BE2C (cell line): ENCODE measurements around the gene CSAG3.
A peak's percentile ranks its signal among the peaks of the same experiment; 100 is the strongest.

Experiments used
- DNase-seq: peaks from one replicate; pipeline ENCODE4 v3.0.0-alpha.2; 2020
- H3K27me3 ChIP-seq: fragments of 250-450 bp; sonication (Bioruptor Pico); 2 replicates; pipeline ENCODE4 v1.5.1; 2020; ENCODE audit warnings: mild to moderate bottlenecking
- H3K36me3 ChIP-seq: fragments of 250-450 bp; sonication (Bioruptor Pico); 2 replicates; pipeline ENCODE4 v1.5.1; 2020; ENCODE audit warnings: mild to moderate bottlenecking
- H3K4me1 ChIP-seq: fragments of 250-450 bp; sonication (Bioruptor Pico); 2 replicates; pipeline ENCODE4 v1.5.1; 2020
- H3K4me3 ChIP-seq: 2 replicates; pipeline ENCODE4 v1.5.1; 2011; ENCODE audit warnings: low read depth, low read length
- H3K9me3 ChIP-seq: fragments of 250-450 bp; sonication (Bioruptor Pico); 2 replicates; pipeline ENCODE4 v1.5.1; 2020
- CTCF ChIP-seq: IDR thresholded peaks from 2 replicates; pipeline ENCODE4 v1.5.1; 2012; ENCODE audit warnings: mild to moderate bottlenecking, low read depth, low read length

Gene CSAG3

GRCh38 chrX:152798945-152799344 lies 39.9 kb downstream of the CSAG3 start:
- TF ChIP-seq CTCF = no peak
- DNase-seq = no peak

GRCh38 chrX:152806035-152806434 lies 47.0 kb downstream of the CSAG3 start:
- peak; percentile 60 for DNase-seq
- peaks cover 9% of the 10 kb centered on the region for H3K4me1 ChIP-seq
- no peaks in the 10 kb centered on the region for H3K36me3 ChIP-seq
- H3K27me3 ChIP-seq = no peaks in the 10 kb centered on the region
- H3K4me3 ChIP-seq = no peak overlapping the region
- no peak for TF ChIP-seq CTCF
- no peaks in the 10 kb centered on the region for H3K9me3 ChIP-seq

More at GRCh38 chrX:152798945-152799344, 39.9 kb downstream of the CSAG3 start:
- no peaks in the 10 kb centered on the region for H3K27me3 ChIP-seq
- H3K9me3 ChIP-seq = no peaks in the 10 kb centered on the region
- H3K4me1 ChIP-seq = no peaks in the 10 kb centered on the region
- H3K36me3 ChIP-seq = no peaks in the 10 kb centered on the region
- H3K4me3 ChIP-seq = no peak overlapping the region
